Stimulated activated naive CD4-positive, alpha-beta T cell treated with Interleukin-2 at 50 U/mL for 16 hours (primary cell): Measurements from ENCODE around the gene UBE2H.
"Not testable (repeated sequence)": the region's sequence is repeated elsewhere in the genome, so short reads cannot be mapped to it uniquely, and the experiment has no call there.

Source experiments
- DNase-seq: peaks from one replicate; lab custom pipeline; 2025; lab: John Stamatoyannopoulos, UW

UBE2H gene

GRCh38 chr7:129823143-129823542 lies 129.6 kb downstream of the UBE2H start:
- DNase-seq, result not testable (repeated sequence)

DNA sequence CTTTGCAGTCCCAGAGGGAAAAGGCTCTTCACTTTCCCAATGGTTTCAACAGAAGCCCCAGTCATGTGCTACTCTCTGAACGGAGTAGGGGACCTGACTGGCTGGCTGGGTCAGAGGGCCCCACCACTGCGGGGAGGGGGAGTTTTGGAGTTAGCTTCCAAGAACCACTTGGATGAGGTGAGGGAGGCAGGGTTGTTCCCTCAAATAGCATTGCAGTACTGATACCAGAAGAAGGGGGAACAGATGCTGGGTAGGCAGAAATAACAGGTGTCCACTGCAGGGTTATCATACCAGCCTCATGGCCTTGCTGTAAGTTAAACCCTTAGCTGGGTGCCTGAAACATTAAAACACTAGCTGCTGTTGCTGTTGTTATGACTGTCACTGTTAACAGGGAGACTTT lies 131.3 kb downstream of the UBE2H start:
- DNase-seq, result no peak

- DNase-seq, result no peak
These were observed 136.0 kb downstream of the UBE2H start for GRCh38 chr7:129816742-129817141.

DNA sequence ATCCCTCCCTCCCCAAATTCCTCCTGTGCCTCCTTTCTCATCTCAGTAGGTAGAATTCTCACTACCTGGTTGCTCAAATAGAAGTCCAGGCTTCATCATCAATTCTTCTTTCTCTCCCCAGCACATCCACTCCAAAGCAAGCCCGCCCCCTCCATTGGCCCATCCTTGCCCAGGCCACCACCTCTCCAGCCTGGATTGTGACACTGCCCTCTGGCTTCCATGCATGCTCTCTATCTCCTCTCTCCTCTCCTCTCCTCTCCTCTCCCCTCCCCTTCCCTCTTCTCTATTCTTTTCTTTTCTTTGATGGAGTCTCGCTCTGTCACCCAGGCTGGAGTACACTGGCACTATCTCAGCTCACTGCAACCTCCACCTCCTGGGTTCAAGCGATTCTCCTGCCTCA lies 144.9 kb downstream of the UBE2H start:
- DNase-seq, result no peak

GRCh38 chr7:129804890-129805719 lies 147.7 kb downstream of the UBE2H start:
- no peak for DNase-seq

GRCh38 chr7:129804111-129804889 lies 148.5 kb downstream of the UBE2H start:
- no peak for DNase-seq

DNA sequence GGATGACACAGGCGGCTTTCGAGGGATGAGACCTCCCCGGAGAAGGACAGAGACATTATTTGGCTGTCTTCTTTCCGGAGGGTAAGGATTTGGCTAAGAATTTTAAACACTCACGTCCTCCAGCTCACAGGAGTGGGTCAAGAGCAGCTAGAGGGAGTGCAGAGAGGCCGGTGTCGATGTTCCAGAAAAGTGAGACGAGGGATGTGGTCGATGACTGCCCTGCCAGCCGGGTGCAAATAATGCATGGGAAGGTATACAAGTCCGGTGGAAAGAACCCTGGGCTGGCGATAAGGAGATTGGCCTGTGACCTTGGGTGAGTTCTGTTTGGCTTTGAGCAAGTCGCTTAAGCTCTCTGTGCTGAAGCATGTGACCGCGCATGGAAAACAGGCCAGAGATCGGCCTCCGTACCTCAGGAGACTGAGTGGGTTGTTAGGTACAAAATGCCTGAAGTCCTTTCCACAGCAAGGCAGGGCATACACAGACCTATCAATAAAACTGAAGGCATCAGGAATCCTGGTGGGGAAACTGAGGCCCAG lies 149.1 kb downstream of the UBE2H start:
- no peak for DNase-seq

DNA sequence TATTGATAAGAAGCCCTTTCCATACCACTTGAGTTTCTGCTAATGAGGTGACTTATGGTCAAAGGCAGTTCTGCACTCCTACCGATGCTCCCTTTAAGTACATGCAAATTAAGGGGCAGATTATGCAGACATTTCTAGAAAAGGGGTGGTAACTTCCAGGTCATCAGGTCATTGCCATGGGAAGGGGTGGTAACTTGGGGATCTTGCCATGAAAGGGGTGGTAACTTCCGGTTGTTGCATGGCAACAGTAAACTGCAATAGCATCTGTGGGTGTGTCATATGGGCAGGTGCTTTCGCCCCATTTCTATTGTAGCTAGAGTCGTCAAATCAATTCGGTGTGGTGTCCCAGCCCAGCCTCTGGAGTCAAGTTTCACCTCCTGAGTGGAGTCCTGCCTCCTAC lies 150.9 kb downstream of the UBE2H start:
- no peak for DNase-seq

DNA sequence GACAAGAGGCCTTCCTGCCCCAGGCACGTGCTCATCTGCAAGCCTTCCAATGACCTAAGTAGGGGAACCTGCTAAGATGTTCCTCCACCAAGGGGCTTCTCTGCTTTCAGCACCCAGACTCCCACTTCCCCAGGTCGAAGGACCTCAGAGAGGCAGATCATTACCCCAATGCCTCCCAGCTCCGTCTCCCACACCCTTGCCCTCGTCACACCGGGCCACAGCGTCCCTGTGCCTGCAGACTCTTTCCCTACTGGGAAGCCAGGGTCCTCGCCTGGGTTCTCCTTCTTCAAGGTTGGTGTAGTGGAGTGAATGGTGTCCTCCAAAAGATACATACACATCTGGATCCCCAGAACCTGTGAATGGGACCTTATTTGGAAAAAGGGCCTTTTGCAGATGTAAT lies 151.9 kb downstream of the UBE2H start:
- no peak for DNase-seq

DNA sequence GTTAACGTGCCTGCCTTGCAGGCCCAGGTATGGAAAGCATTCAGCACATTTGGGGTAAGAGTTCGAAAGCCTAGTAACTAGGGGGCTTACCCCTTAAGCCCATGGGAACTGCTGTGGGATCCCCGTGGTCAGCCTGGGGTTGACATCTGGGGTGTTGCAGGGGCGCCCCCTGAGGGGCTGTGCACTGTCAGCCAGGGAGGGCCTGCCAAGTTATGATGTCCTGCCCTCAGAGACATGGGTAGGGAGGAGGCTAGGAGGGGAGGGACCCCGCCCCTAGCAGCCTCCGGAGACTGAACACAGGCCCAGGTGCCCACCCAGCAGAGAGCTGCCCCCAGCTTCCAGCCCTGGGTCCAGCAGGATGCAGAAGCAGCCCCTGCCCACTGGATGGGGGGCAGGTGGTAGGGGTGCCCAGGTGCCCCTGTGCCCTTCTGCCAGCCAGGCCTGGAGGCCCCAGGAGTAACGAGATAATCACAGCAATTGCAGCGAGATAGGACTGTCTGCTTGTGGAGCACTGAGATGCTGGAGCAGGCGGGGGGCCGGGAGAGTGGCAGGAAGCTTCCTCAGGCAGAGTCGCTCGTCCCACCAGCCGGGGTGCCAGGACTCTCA lies 153.3 kb downstream of the UBE2H start:
- DNase-seq, result no peak

GRCh38 chr7:129798616-129799349 lies 154.0 kb downstream of the UBE2H start:
- no peak for DNase-seq

GRCh38 chr7:129797214-129797789 lies 155.5 kb downstream of the UBE2H start:
- DNase-seq, result no peak

DNA sequence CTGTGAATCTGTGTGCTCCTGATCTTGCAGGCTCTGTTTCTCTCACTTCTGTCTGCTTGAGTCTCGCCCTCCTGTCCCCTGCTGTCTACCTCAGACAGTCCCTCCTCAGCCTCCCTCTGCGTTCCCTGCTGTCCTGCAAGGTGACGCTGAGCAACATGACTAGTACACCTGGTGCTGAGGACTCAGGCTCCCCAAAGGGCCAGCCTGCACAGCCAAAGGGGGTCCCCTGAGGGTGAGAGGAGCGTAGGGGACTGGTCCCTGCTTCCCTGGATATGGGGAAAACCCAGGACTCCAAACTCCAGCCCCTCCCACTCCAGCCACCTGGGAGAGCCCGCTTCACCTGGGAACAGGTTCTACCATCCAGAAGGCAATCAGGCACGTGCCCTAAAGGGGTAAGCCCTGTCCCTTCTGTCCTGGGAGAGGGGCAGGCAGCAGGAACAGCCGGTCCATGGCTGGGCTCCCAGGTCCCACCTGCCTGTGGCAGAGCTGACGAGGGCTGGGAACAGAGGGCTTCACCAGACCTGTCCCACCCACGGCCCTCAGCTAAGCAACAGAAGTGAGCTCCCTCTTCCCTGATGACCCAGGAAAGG lies 156.5 kb downstream of the UBE2H start:
- no peak for DNase-seq

DNA sequence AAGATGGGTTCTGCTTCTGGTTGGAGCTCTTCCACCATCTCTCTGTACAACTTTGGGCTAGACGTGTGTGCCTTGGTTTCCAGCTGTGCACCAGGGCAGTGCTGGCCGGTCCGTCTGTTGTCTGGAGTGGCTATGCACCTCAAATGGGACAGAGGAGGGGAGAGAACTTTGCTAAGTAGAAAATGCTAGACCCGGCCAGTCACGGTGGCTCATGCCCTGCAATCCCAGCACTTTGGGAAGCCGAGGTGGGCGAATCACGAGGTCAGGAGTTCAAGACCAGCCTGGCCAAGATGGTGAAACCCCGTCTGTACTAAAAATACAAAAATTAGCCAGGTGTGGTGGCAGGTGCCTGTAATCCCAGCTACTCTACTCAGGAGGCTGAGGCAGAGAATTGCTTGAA lies 158.3 kb downstream of the UBE2H start:
- not testable (repeated sequence) for DNase-seq

GRCh38 chr7:129793506-129794310 lies 159.1 kb downstream of the UBE2H start:
- no peak for DNase-seq

- DNase-seq, result no peak
These were observed 160.0 kb downstream of the UBE2H start for GRCh38 chr7:129792721-129793120.

DNA sequence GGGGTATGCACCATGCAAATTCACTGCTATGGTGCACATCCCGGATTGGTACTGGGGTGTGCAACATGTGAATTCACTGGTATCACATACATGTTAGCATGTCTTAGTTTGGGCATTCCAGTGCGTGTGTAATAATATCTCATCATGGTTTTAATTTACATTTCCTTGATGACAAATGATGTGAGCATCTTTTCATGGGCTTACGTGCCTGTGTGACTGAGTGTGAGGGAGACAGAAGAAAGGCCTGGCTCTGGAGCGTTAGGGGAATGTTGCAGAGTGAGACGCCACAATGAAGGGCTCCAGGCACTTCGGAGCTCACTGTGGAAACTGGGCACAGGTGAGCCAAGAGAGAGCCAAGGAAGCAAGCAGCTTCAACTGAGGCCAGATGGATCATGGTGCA lies 162.6 kb downstream of the UBE2H start:
- no peak for DNase-seq

DNA sequence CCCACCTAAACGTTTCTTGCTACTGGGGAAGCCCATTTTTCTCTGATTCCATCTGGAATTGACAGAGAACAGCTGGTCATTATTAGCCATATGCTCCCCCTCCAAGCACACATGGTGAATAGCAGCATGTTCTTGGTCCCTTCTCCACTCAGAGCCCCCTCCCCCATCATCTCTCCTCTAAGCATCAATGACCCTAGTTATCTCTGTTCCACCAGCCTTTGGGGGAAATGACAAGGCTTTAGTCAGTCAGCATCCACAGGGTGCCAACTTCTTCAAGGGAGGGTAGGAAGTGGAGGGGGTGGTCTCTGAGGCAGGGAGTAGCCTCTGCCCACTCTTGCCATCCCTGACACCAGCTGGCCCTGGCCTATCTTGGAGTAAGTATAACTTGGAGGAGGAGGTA lies 163.1 kb downstream of the UBE2H start:
- DNase-seq, result no peak

DNA sequence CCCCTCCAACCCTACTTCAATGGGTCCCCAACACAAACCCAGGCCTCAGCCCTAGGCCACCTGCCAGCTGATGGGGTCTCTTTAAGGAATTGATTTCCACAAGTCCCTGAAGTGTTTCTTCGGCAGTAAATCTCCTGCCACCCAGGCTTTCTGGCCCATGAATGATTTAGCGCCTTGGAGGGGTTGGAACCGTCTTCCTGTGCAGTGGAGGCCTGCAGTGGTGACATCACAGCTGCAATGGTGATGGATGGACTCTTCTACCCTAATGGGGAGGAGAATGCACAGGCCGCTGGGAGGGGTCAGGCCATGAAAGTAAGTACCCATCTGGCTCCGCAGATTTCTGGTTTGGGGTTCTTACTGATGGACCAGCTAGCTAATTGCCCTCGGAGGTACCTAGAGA lies 163.8 kb downstream of the UBE2H start:
- no peak for DNase-seq

GRCh38 chr7:129786825-129787563 lies 165.8 kb downstream of the UBE2H start:
- no peak for DNase-seq
